IPS-15b (cell line): Measurements from ENCODE around the gene GFRAL.

Experiments
- H3K27me3 ChIP-seq: one replicate; pipeline ENCODE4 v1.6.1; 2013; ENCODE audit warnings: low read length; ENCODE audit not compliant: control insufficient read depth, insufficient read depth
- H3K36me3 ChIP-seq: one replicate; pipeline ENCODE4 v1.6.1; 2013; ENCODE audit warnings: low read length; ENCODE audit not compliant: control insufficient read depth, insufficient read depth
- H3K4me1 ChIP-seq: one replicate; pipeline ENCODE4 v1.6.1; 2013; ENCODE audit warnings: mild to moderate bottlenecking, low read length; ENCODE audit not compliant: control insufficient read depth, insufficient read depth
- H3K4me3 ChIP-seq: one replicate; pipeline ENCODE4 v1.5.1; 2013; ENCODE audit warnings: low read depth, low read length
- H3K9ac ChIP-seq: one replicate; pipeline ENCODE4 v1.6.1; 2013; ENCODE audit warnings: low read depth, mild to moderate bottlenecking, low read length
- H3K9me3 ChIP-seq: one replicate; pipeline ENCODE4 v1.6.1; 2013; ENCODE audit warnings: mild to moderate bottlenecking, low read length; ENCODE audit not compliant: control insufficient read depth, insufficient read depth

GFRAL gene

DNA sequence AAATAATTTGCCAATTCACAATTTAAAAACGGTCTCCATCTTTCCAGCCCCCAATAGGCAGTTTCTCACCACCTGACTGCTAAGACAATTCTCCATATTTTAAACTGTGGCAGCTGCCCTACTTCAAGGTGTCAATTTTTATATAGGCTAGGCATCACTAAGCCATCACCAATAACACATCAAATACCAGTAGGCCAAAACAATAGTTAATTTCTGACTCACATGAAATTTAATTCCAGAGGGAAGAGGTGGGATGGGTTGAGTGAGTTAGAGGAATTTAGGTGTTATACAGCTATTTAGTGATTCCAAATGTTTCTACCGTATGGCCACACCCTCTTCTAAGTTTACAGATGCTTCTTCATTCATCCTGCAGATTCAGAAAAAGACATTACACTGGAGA is 49.9 kb downstream of the GFRAL start:
- Histone ChIP-seq H3K4me1 (no peaks in the 10 kb centered on the region), H3K27me3 (no peaks in the 10 kb centered on the region), H3K4me3 (no peak overlapping the region), H3K36me3 (no peaks in the 10 kb centered on the region), H3K9ac (no peak overlapping the region), H3K9me3 (no peaks in the 10 kb centered on the region)

DNA sequence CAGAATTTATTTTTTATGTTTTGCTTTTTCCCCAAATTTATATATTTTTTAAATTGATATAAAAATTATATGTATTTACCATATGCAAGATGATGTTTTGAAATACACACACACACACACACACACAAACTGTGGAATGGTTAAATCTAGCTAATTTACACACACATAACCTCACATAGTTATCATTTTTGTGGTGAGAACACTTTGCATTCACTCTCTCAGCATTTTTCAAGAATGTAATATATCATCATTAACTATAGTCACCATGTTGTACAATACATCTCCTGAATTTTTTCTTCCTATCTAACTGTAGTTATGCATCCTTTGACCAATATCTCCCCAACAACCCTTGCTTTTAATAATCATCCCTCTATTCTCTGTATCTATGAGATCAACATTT is 52.2 kb downstream of the GFRAL start:
- H3K9ac ChIP-seq: no peak overlapping the region
- no peaks in the 10 kb centered on the region for H3K4me1 ChIP-seq
- no peak overlapping the region for H3K4me3 ChIP-seq
- H3K36me3 ChIP-seq: no peaks in the 10 kb centered on the region
- no peaks in the 10 kb centered on the region for H3K9me3 ChIP-seq
- H3K27me3 ChIP-seq: no peaks in the 10 kb centered on the region

- no peaks in the 10 kb centered on the region for H3K36me3 ChIP-seq
- H3K9ac ChIP-seq: no peak overlapping the region
- no peaks in the 10 kb centered on the region for H3K4me1 ChIP-seq
- H3K27me3 ChIP-seq: no peaks in the 10 kb centered on the region
- no peak overlapping the region for H3K4me3 ChIP-seq
- H3K9me3 ChIP-seq: no peaks in the 10 kb centered on the region
Measured at GRCh38 chr6:55379895-55380294, 52.6 kb downstream of the GFRAL start.

GRCh38 chr6:55388211-55388610 is 60.9 kb downstream of the GFRAL start:
- no peaks in the 10 kb centered on the region for H3K9me3 ChIP-seq
- no peak overlapping the region for H3K4me3 ChIP-seq
- no peak overlapping the region for H3K9ac ChIP-seq
- H3K27me3 ChIP-seq: no peaks in the 10 kb centered on the region
- H3K4me1 ChIP-seq: no peaks in the 10 kb centered on the region
- H3K36me3 ChIP-seq: no peaks in the 10 kb centered on the region

GRCh38 chr6:55395871-55396270 is 68.6 kb downstream of the GFRAL start:
- Histone ChIP-seq H3K4me3 (no peak overlapping the region), H3K9me3 (no peaks in the 10 kb centered on the region), H3K27me3 (no peaks in the 10 kb centered on the region), H3K36me3 (no peaks in the 10 kb centered on the region), H3K4me1 (no peaks in the 10 kb centered on the region), H3K9ac (no peak overlapping the region)

DNA sequence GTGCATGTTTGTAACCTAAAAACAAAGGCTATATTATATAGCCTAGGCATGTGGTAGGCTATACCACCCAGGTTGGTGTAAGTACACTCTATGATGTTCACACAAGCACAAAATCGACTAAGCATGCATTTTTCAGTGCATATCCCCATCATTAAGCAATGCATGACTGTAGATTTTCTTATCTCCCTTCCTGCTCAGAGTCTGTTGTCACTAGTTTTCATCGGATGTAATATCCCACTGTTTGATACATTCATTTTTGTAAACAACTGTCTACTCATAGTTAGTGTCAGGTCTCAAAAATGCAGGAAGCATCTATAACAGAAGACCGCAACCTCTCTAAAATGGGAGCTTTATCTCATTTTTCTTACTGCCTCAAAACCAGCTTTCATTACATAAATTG is 70.7 kb downstream of the GFRAL start:
- Histone ChIP-seq H3K4me3 (no peak overlapping the region), H3K36me3 (no peaks in the 10 kb centered on the region), H3K9ac (no peak overlapping the region), H3K27me3 (no peaks in the 10 kb centered on the region), H3K9me3 (no peaks in the 10 kb centered on the region), H3K4me1 (no peaks in the 10 kb centered on the region)

DNA sequence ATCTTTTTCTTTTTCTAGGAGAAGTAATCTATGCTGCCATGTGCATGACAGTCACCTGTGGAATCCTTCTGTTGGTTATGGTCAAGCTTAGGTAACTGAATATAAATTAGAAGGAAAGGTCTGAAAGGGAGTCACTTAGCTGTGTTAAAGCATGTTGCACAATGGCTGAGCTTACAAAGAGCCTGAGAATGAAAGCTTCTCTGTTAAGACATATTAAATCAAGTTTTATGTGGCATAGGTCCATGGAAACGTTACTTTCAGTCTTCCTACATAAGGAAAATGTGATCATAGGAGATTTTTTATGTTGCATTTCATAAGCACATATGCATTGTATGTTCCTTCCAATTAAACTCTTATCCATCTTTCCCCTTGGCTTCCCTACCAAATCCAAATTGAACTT is 72.1 kb downstream of the GFRAL start:
- Histone ChIP-seq H3K9me3 (no peaks in the 10 kb centered on the region), H3K36me3 (no peaks in the 10 kb centered on the region), H3K9ac (no peak overlapping the region), H3K4me3 (no peak overlapping the region), H3K27me3 (no peaks in the 10 kb centered on the region), H3K4me1 (no peaks in the 10 kb centered on the region)

DNA sequence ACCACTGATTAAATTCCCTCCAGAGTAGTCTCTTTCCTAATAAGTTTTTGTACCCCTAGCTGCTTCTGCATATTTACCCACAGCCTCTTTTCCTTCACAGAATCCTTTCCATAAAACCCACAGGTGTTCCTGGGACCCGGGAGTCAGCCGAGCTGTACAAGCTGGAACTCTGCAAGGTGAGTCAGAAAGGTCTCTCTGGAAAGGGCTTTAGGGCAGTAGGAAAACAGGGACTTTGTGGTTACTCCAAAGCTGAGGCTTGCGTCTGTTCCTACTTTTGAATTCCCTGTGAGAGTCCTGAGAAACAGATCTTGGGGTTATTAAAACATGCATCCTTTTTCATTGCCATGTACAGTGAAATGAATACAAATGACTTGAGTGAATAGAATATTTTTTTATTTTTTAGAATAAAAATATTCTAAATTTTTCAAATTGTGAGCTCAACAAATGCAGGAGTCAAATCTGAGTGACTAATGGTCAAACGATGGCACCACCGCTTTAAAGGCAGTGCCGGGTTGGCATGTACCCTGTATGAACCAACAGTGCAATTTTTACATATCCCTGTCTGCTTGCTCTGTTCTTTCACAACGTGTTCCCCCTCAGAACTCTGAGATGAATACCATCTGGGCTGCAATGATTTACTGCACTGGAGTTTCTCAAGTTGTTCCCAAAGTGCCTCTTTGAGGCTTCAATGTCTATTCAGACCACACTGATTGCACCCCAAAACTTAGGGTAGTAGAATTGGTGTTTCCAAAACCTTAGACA is 78.4 kb downstream of the GFRAL start:
- no peaks in the 10 kb centered on the region for H3K36me3 ChIP-seq
- no peaks in the 10 kb centered on the region for H3K9me3 ChIP-seq
- H3K9ac ChIP-seq: no peak overlapping the region
- H3K27me3 ChIP-seq: no peaks in the 10 kb centered on the region
- no peak overlapping the region for H3K4me3 ChIP-seq
- H3K4me1 ChIP-seq: no peaks in the 10 kb centered on the region

DNA sequence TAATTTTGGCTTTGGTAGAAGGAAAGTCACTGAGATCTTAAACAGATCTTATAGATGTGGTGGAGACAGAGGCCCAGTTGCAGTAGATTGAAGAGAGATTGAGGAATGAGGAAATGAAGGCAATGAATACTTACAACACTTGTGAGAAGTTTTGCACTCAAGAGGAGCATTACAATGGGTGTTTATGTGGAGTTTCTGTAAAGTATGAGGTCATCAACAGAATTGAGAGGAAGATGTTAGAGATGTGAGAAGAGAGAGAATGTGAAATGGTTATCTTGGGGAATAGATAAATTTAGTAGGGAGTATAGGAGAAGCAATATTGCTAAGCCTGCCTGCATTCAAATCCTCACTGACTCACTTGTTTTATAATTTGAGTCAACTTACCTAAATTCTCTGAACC is 83.4 kb downstream of the GFRAL start:
- Histone ChIP-seq H3K36me3 (no peaks in the 10 kb centered on the region), H3K9me3 (no peaks in the 10 kb centered on the region), H3K27me3 (no peaks in the 10 kb centered on the region), H3K9ac (no peak overlapping the region), H3K4me1 (no peaks in the 10 kb centered on the region), H3K4me3 (no peak overlapping the region)

GRCh38 chr6:55423933-55424332 is 96.7 kb downstream of the GFRAL start:
- H3K9me3 ChIP-seq: no peaks in the 10 kb centered on the region
- H3K4me3 ChIP-seq: no peak overlapping the region
- H3K4me1 ChIP-seq: no peaks in the 10 kb centered on the region
- no peaks in the 10 kb centered on the region for H3K36me3 ChIP-seq
- H3K9ac ChIP-seq: no peak overlapping the region
- H3K27me3 ChIP-seq: no peaks in the 10 kb centered on the region

DNA sequence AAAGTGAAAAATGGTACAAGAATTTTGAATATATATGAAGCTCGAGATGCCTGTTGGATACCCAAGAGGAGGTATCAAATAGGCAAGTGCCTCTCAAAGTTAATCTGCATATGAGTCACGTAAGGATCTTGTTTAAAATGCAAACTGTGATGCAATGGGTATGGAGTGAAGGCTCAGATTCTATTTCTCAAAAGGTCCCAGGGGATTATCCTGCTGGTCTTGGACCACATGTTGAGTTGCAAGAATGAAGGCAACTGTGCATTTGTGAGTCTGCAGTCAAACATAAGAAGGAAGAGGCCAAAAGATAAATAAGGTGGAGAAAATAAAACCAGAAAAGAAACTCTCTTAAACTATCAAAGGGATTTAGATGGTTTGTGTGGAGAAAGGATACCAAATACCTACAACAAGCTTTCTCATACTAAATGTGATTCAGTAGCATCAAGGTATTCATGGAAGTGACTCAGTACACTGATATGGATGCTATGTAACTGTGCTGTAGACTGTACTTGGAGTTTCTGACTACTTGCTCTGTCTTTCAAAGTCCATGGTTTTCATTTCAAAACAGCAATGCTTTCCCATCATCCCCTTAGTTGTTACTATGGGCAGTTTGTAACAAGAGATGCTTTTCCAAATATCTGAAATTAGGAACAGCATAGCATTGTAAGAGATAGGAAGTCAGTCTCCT is 106.3 kb downstream of the GFRAL start:
- Histone ChIP-seq H3K9ac (no peak overlapping the region), H3K36me3 (no peaks in the 10 kb centered on the region), H3K27me3 (no peaks in the 10 kb centered on the region), H3K9me3 (no peaks in the 10 kb centered on the region), H3K4me1 (peaks cover 5% of the 10 kb centered on the region), H3K4me3 (no peak overlapping the region)

GRCh38 chr6:55437141-55437540 is 109.9 kb downstream of the GFRAL start:
- H3K36me3 ChIP-seq: no peaks in the 10 kb centered on the region
- peaks cover 5% of the 10 kb centered on the region for H3K4me1 ChIP-seq
- H3K27me3 ChIP-seq: no peaks in the 10 kb centered on the region
- H3K4me3 ChIP-seq: no peak overlapping the region
- H3K9ac ChIP-seq: no peak overlapping the region
- H3K9me3 ChIP-seq: no peaks in the 10 kb centered on the region
